ENCODE measurements around the gene WDR44.
"Not testable (repeated sequence)": the region's sequence is repeated elsewhere in the genome, so short reads cannot be mapped to it uniquely, and the experiment has no call there.

The WDR44 gene

GRCh38 chrX:118486693-118487092, 140.8 kb downstream of the WDR44 start:
- H3K9me3 Mint-ChIP-seq, H3K36me3 Mint-ChIP-seq, H3K4me3 Mint-ChIP-seq, H3K4me1 Mint-ChIP-seq, ATAC-seq, H3K27me3 Mint-ChIP-seq, H3K27ac Mint-ChIP-seq: not testable (repeated sequence)

GRCh38 chrX:118493016-118493415, 147.1 kb downstream of the WDR44 start:
- Mint-ChIP-seq H3K9me3 (no peaks in the 10 kb centered on the region), H3K4me3 (no peak overlapping the region), H3K27me3 (no peaks in the 10 kb centered on the region), H3K4me1 (peaks cover 11% of the 10 kb centered on the region), H3K27ac (peak overlapping the region; percentile 20), H3K36me3 (no peaks in the 10 kb centered on the region)
- no peak for ATAC-seq

- ATAC-seq: no peak
- Mint-ChIP-seq H3K27ac (peak overlapping the region; percentile 85), H3K36me3 (peaks cover 1% of the 10 kb centered on the region), H3K4me1 (peaks cover 16% of the 10 kb centered on the region), H3K27me3 (no peaks in the 10 kb centered on the region), H3K9me3 (no peaks in the 10 kb centered on the region), H3K4me3 (no peak overlapping the region)
Measured at GRCh38 chrX:118493653-118494297, 147.9 kb downstream of the WDR44 start.

- H3K4me1 Mint-ChIP-seq: peaks cover 19% of the 10 kb centered on the region
- no peaks in the 10 kb centered on the region for H3K27me3 Mint-ChIP-seq
- ATAC-seq: peak; percentile 92
- H3K27ac Mint-ChIP-seq: peak within 1 kb of the TSS; percentile 98
- H3K9me3 Mint-ChIP-seq: no peaks in the 10 kb centered on the region
- H3K4me3 Mint-ChIP-seq: peak within 1 kb of the TSS; percentile 100
- H3K36me3 Mint-ChIP-seq: peaks cover 5% of the 10 kb centered on the region
Measured at GRCh38 chrX:118495061-118495921, 149.4 kb downstream of the WDR44 start, which contains the start of gene DOCK11. DOCK11 (plus strand) TSS chrX:118495815; CDS start chrX:118495972, 157 bp downstream.

GRCh38 chrX:118495958-118496762, 150.3 kb downstream of the WDR44 start:
- Mint-ChIP-seq H3K27ac (peak overlapping the region; percentile 98), H3K4me1 (peaks cover 19% of the 10 kb centered on the region), H3K36me3 (peaks cover 5% of the 10 kb centered on the region), H3K9me3 (no peaks in the 10 kb centered on the region), H3K4me3 (peak overlapping the region; percentile 100), H3K27me3 (no peaks in the 10 kb centered on the region)
- peak; percentile 84 for ATAC-seq

- Mint-ChIP-seq H3K4me3 (peak overlapping the region; percentile 100), H3K4me1 (peaks cover 19% of the 10 kb centered on the region), H3K9me3 (no peaks in the 10 kb centered on the region), H3K27me3 (no peaks in the 10 kb centered on the region), H3K27ac (peak overlapping the region; percentile 98), H3K36me3 (peaks cover 5% of the 10 kb centered on the region)
- peak; percentile 3 for ATAC-seq
Measured at GRCh38 chrX:118496763-118497079, 150.8 kb downstream of the WDR44 start.

GRCh38 chrX:118497180-118497818, 151.4 kb downstream of the WDR44 start:
- ATAC-seq: no peak
- Mint-ChIP-seq H3K36me3 (peaks cover 5% of the 10 kb centered on the region), H3K9me3 (no peaks in the 10 kb centered on the region)

GRCh38 chrX:118498351-118498750, 152.4 kb downstream of the WDR44 start:
- ATAC-seq: no peak
- H3K4me1 Mint-ChIP-seq: peaks cover 35% of the 10 kb centered on the region
- H3K27ac Mint-ChIP-seq: peak overlapping the region; percentile 98
- H3K36me3 Mint-ChIP-seq: peaks cover 5% of the 10 kb centered on the region
- H3K9me3 Mint-ChIP-seq: peaks cover under 1% of the 10 kb centered on the region
- no peaks in the 10 kb centered on the region for H3K27me3 Mint-ChIP-seq
- no peak overlapping the region for H3K4me3 Mint-ChIP-seq

More at GRCh38 chrX:118497180-118497818, 151.4 kb downstream of the WDR44 start:
- Mint-ChIP-seq H3K27me3 (no peaks in the 10 kb centered on the region), H3K27ac (peak overlapping the region; percentile 98), H3K4me3 (peak overlapping the region; percentile 100), H3K4me1 (peaks cover 25% of the 10 kb centered on the region)

- Mint-ChIP-seq H3K36me3 (peaks cover 5% of the 10 kb centered on the region), H3K27me3 (no peaks in the 10 kb centered on the region), H3K9me3 (peaks cover 3% of the 10 kb centered on the region), H3K4me3 (peak overlapping the region; percentile 29), H3K4me1 (peaks cover 39% of the 10 kb centered on the region), H3K27ac (no peak overlapping the region)
- no peak for ATAC-seq
Measured at GRCh38 chrX:118498755-118499154, 152.8 kb downstream of the WDR44 start.

- ATAC-seq: no peak
- Mint-ChIP-seq H3K27ac (no peak overlapping the region), H3K4me1 (peaks cover 41% of the 10 kb centered on the region), H3K9me3 (peaks cover 3% of the 10 kb centered on the region), H3K27me3 (no peaks in the 10 kb centered on the region), H3K4me3 (no peak overlapping the region), H3K36me3 (peaks cover 5% of the 10 kb centered on the region)
Measured at GRCh38 chrX:118499295-118499694, 153.4 kb downstream of the WDR44 start.

Measured in stimulated activated memory B cell treated with anti-CD40 and anti-IgM and Interleukin-4, amounts not matched to agents 10 μg/mL and 1 μg/mL and 100 μg/mL, for 72 hours (primary cell).